Lung (tissue), 12 donors: ENCODE results near the gene ACTRT1. TPM values are rescaled to one million over a fixed set of nuclear protein-coding genes. Genes with fewer than 3 reads are reported as not detected.

ENCODE experiments used
- ATAC-seq: fragments of 200-7000 bp; cut with Tn5 transposase; one replicate; pipeline ENCODE4 v1.9.1; 2020; ENCODE audit warnings: moderate number of reproducible peaks; ENCODE audit not compliant: insufficient read depth, low FRiP score
- DNase-seq, 3 donors: peaks; one replicate each; pipeline ENCODE4 v3.0.0-alpha.2; 2013 to 2017
- H3K27ac ChIP-seq, 2 donors: one replicate each; pipeline ENCODE4 v1.5.1; 2013; ENCODE audit warnings: mild to moderate bottlenecking in 2 of 2, moderate library complexity in 2 of 2, control low read depth in 1 of 2, inconsistent platforms in 1 of 2, low read depth in 1 of 2, low read length in 1 of 2
- H3K27me3 ChIP-seq, 3 donors: one replicate each; pipeline ENCODE4 v1.5.1; 2013; ENCODE audit warnings: low read length in 2 of 3; ENCODE audit not compliant: control insufficient read depth in 3 of 3, insufficient read depth in 3 of 3
- H3K36me3 ChIP-seq, 4 donors: one replicate each; pipeline ENCODE4 v1.5.1; 2013; ENCODE audit warnings: low read length in 4 of 4, mild to moderate bottlenecking in 1 of 4, moderate library complexity in 1 of 4; ENCODE audit not compliant: control insufficient read depth in 4 of 4, insufficient read depth in 4 of 4
- H3K4me1 ChIP-seq, 5 donors: one replicate each; pipeline ENCODE4 v1.5.1; 2013; ENCODE audit warnings: low read length in 5 of 5, mild to moderate bottlenecking in 2 of 5, moderate library complexity in 1 of 5; ENCODE audit not compliant: control insufficient read depth in 5 of 5, insufficient read depth in 5 of 5
- H3K4me3 ChIP-seq: one replicate; pipeline ENCODE4 v1.5.1; 2013; ENCODE audit warnings: mild to moderate bottlenecking, control low read depth, moderate library complexity
- H3K9ac ChIP-seq, 2 donors: one replicate each; pipeline ENCODE4 v1.5.1; 2013; ENCODE audit warnings: low read length in 2 of 2, control low read depth in 1 of 2; ENCODE audit not compliant: insufficient read depth in 1 of 2
- H3K9me3 ChIP-seq, 4 donors: one replicate each; pipeline ENCODE4 v1.5.1; 2013; ENCODE audit warnings: low read length in 3 of 4, mild to moderate bottlenecking in 1 of 4, moderate library complexity in 1 of 4; ENCODE audit not compliant: control insufficient read depth in 4 of 4, insufficient read depth in 3 of 4
- CTCF ChIP-seq: IDR thresholded peaks from 2 replicates; pipeline ENCODE4 v1.5.1; 2012; ENCODE audit warnings: mild to moderate bottlenecking; ENCODE audit errors: control extremely low read depth, extremely low read depth
- WGBS, 2 donors: extraction: QIAGEN DNeasy Blood & Tissue Kit; methylation state at CpG; one replicate each; pipeline ENCODE4 v1.1.7; 2013; 5-methylcytosine and 5-hydroxymethylcytosine counted together
- polyA plus RNA-seq, 2 donors: library from polyadenylated mRNA; stranded (reverse); fragments of 200-250 nt; gene quantifications; one replicate each; pipeline ENCODE4 v1.2.1, GENCODE V29; 2013
- total RNA-seq, 2 donors: library from RNA; depleted of rRNA in 1 of 2; stranded (reverse); fragments of >200 nt in 1 of 2; gene quantifications; one replicate each; pipeline ENCODE4 v1.2.1, GENCODE V29; 2014 to 2021
- donor health status: control.
- donor health status: control.
- donor health status: Bipolar disorder and iron deficiency.
- donor health status: healthy.
- donor health status: DM: yes; HTN: yes; CAD: no.

Gene ACTRT1
- total and polyA plus RNA-seq, 4 donors: not detected

GRCh38 chrX:128035318-128035717 lies 16.9 kb downstream of the ACTRT1 start:
- Histone ChIP-seq H3K36me3 (no peaks in the 10 kb centered on the region), H3K9ac (no peak overlapping the region), H3K4me3 (no peak overlapping the region), H3K27ac (no peak overlapping the region), H3K27me3 (no peaks in the 10 kb centered on the region), H3K9me3 (no peaks in the 10 kb centered on the region), H3K4me1 (no peaks in the 10 kb centered on the region)
- DNase-seq: no peak
- TF ChIP-seq CTCF: no peak
- ATAC-seq: no peak

- H3K9ac ChIP-seq: no peak overlapping the region
- no peak for TF ChIP-seq CTCF
- ATAC-seq (no peak), DNase-seq (no peak)
- peaks cover 0 to 3% (median 0%) of the 10 kb centered on the region in 4 donors for H3K9me3 ChIP-seq
- H3K27ac ChIP-seq: no peak overlapping the region
- no peaks in the 10 kb centered on the region for H3K4me1 ChIP-seq
- whole genome bisulfite sequencing, 2 donors: 81 to 84% methylated on average over 1 of the region's 1 CpG
- no peaks in the 10 kb centered on the region for H3K36me3 ChIP-seq
- no peaks in the 10 kb centered on the region for H3K27me3 ChIP-seq
- no peak overlapping the region for H3K4me3 ChIP-seq
Measured at GRCh38 chrX:128021566-128021965, 30.6 kb downstream of the ACTRT1 start.

- DNase-seq: no peak
- TF ChIP-seq CTCF: no peak
- Histone ChIP-seq H3K4me3 (no peak overlapping the region), H3K9ac (no peak overlapping the region), H3K4me1 (no peaks in the 10 kb centered on the region), H3K27me3 (no peaks in the 10 kb centered on the region), H3K27ac (no peak overlapping the region), H3K36me3 (no peaks in the 10 kb centered on the region), H3K9me3 (peaks cover 0 to 3% (median 0%) of the 10 kb centered on the region in 4 donors)
- ATAC-seq: peak; percentile 19
- 13 to 20% methylated on average over 2 of the region's 2 CpGs for WGBS, 2 donors
Measured at GRCh38 chrX:128020701-128021100, 31.5 kb downstream of the ACTRT1 start.

- H3K4me3 ChIP-seq: no peak overlapping the region
- no peak overlapping the region for H3K9ac ChIP-seq
- H3K9me3 ChIP-seq: peaks cover 0 to 6% (median 0%) of the 10 kb centered on the region in 4 donors
- no peak overlapping the region for H3K27ac ChIP-seq
- H3K4me1 ChIP-seq: no peaks in the 10 kb centered on the region
- no peak for TF ChIP-seq CTCF
- 56 to 92% methylated on average over 2 of the region's 2 CpGs for WGBS, 2 donors
- H3K36me3 ChIP-seq: no peaks in the 10 kb centered on the region
- ATAC-seq (no peak), DNase-seq (no peak)
- no peaks in the 10 kb centered on the region for H3K27me3 ChIP-seq
Measured at GRCh38 chrX:128019218-128019617, 33.0 kb downstream of the ACTRT1 start.
